GM12878 (cell line): Measurements from ENCODE around the gene ACTN3.

Experiments
- ATF2 ChIP-seq: IDR thresholded peaks from 2 replicates; pipeline ENCODE4 v1.6.1; 2012; ENCODE audit warnings: low read length, inconsistent platforms
- ATF3 ChIP-seq: IDR thresholded peaks from 2 replicates; pipeline ENCODE4 v1.6.1; 2011; ENCODE audit warnings: low read depth, mild to moderate bottlenecking, low read length, moderate library complexity, borderline replicate concordance; ENCODE audit errors: extremely low read depth
- ATF7 ChIP-seq: fragments of 450-650 bp; IDR thresholded peaks from 2 replicates; pipeline ENCODE4 v1.6.1; 2016; ENCODE audit warnings: low read depth, mild to moderate bottlenecking
- CBFB ChIP-seq: IDR thresholded peaks from 2 replicates; pipeline ENCODE4 v1.6.1; 2016; ENCODE audit warnings: antibody characterized with exemption, low read depth
- CHD4 ChIP-seq: fragments of 200-600 bp; sonication (generic); IDR thresholded peaks from 2 replicates; pipeline ENCODE4 v1.6.1; 2016; ENCODE audit warnings: mild to moderate bottlenecking
- CTCF ChIP-seq, 3 experiments: IDR thresholded peaks in 2 of 3; conservative IDR thresholded peaks in 1 of 3; 2 replicates each; pipeline ENCODE4 v1.5.1; 2011; ENCODE audit warnings: low read depth in 3 of 3, low read length in 3 of 3, mild to moderate bottlenecking in 3 of 3, control low read depth in 2 of 3, moderate library complexity in 2 of 3, inconsistent platforms in 1 of 3, mixed read lengths in 1 of 3; ENCODE audit not compliant: control insufficient read depth in 2 of 3, insufficient read depth in 1 of 3; ENCODE audit errors: extremely low read depth in 1 of 3
- EZH2 ChIP-seq: IDR thresholded peaks from 2 replicates; pipeline ENCODE4 v1.6.1; 2012; ENCODE audit warnings: low read depth, mild to moderate bottlenecking, control low read depth, inconsistent platforms, low read length, borderline replicate concordance; ENCODE audit not compliant: control insufficient read depth
- KDM1A ChIP-seq: fragments of 200-600 bp; sonication (generic); IDR thresholded peaks from 2 replicates; pipeline ENCODE4 v1.6.1; 2016; ENCODE audit warnings: borderline replicate concordance
- NFIC ChIP-seq: IDR thresholded peaks from 2 replicates; pipeline ENCODE4 v1.6.1; 2012; ENCODE audit warnings: low read depth, mild to moderate bottlenecking, inconsistent platforms, low read length, moderate library complexity
- POLR2A ChIP-seq: IDR thresholded peaks from 2 replicates; pipeline ENCODE4 v1.6.1; 2011; ENCODE audit warnings: low read depth, mild to moderate bottlenecking, low read length
- POLR2AphosphoS5 ChIP-seq: IDR thresholded peaks from 2 replicates; pipeline ENCODE4 v1.6.1; 2011; ENCODE audit warnings: mild to moderate bottlenecking, low read length, inconsistent platforms
- RAD21 ChIP-seq: IDR thresholded peaks from 2 replicates; pipeline ENCODE4 v1.6.1; 2011; ENCODE audit warnings: mild to moderate bottlenecking, low read depth, low read length, moderate library complexity; ENCODE audit not compliant: insufficient read depth
- SIX5 ChIP-seq: IDR thresholded peaks from 2 replicates; pipeline ENCODE4 v1.6.1; 2011; ENCODE audit warnings: mild to moderate bottlenecking, low read depth, low read length, moderate library complexity; ENCODE audit not compliant: severe bottlenecking
- USF2 ChIP-seq: IDR thresholded peaks from 2 replicates; pipeline ENCODE4 v1.6.1; 2011; ENCODE audit warnings: low read depth, low read length, improper control_type of control experiment, borderline replicate concordance

GRCh38 chr11:66529069-66529468, 17.6 kb upstream of the ACTN3 start:
- TF ChIP-seq KDM1A: no peak
- no peak for TF ChIP-seq RAD21
- no peak for TF ChIP-seq POLR2A
- TF ChIP-seq CTCF (IDR thresholded peaks at IDR 0.05 in 2 of 3, conservative IDR thresholded peaks at IDR 0.05 in 1 of 3; ENCODE audit: control insufficient read depth in 2 of 3, extremely low read depth in 1 of 3, insufficient read depth in 1 of 3, low read depth in 3 of 3, low read length in 3 of 3): no peak
- TF ChIP-seq CHD4: no peak
- TF ChIP-seq ATF2: no peak
- TF ChIP-seq NFIC: no peak
- no peak for TF ChIP-seq EZH2
- no peak for TF ChIP-seq ATF7
- TF ChIP-seq CBFB: no peak
- TF ChIP-seq SIX5: no peak
- TF ChIP-seq ATF3: no peak
- no peak for TF ChIP-seq USF2
- TF ChIP-seq POLR2AphosphoS5: no peak
